Activated T-helper 1 cell treated with anti-CD3 and anti-CD28 coated beads, Interleukin-12 subunit alpha, Interleukin-12 subunit beta, Interleukin-2, Interleukin-4 antibody, amounts not matched to agents 30 ng/mL and 10 ng/mL and 1 ng/mL, durations not matched to agents 14 hours and 24 hours and 36 hours (primary cell): Measurements from ENCODE around the gene NTRK2. TPM values are rescaled to one million over a fixed set of nuclear protein-coding genes. Genes with fewer than 3 reads are reported as not detected.

ENCODE experiments used
- DNase-seq: peaks from one replicate; pipeline ENCODE4 v3.0.0; 2021; ENCODE audit warnings: low spot score
- H3K27ac Mint-ChIP-seq: one replicate; pipeline ENCODE4 v1.8.0; 2021; ENCODE audit warnings: mild to moderate bottlenecking, mixed read lengths
- H3K27me3 Mint-ChIP-seq: one replicate; pipeline ENCODE4 v1.8.0; 2022; ENCODE audit warnings: mild to moderate bottlenecking, moderate library complexity, mixed read lengths; ENCODE audit not compliant: insufficient read depth
- H3K36me3 Mint-ChIP-seq: one replicate; pipeline ENCODE4 v1.8.0; 2021; ENCODE audit warnings: low read depth, mixed read lengths
- H3K4me1 Mint-ChIP-seq: one replicate; pipeline ENCODE4 v1.8.0; 2021; ENCODE audit warnings: low read depth, mixed read lengths
- H3K4me3 Mint-ChIP-seq: one replicate; pipeline ENCODE4 v1.8.0; 2021; ENCODE audit warnings: mild to moderate bottlenecking, moderate library complexity, mixed read lengths
- H3K9me3 Mint-ChIP-seq: one replicate; pipeline ENCODE4 v1.8.0; 2021; ENCODE audit warnings: mixed read lengths
- intact Hi-C: fragments of 100-400 bp; cut with micrococcal nuclease; formaldehyde crosslinking; loops from one replicate; pipeline ENCODE4 v1.15.1; 2024
- total RNA-seq: library from RNA; stranded (reverse); gene quantifications from 2 replicates; pipeline ENCODE4 v1.2.3, GENCODE V29; 2022

NTRK2 gene
- total RNA-seq, 1 donor from 2014 or later, result 2.9 TPM

GRCh38 chr9:84860249-84861115 is 191.0 kb downstream of the NTRK2 start:
- DNase-seq, result no peak
- intact Hi-C loops, result no loop called here
- H3K9me3 Mint-ChIP-seq, result no peaks in the 10 kb centered on the region
- H3K36me3 Mint-ChIP-seq, result no peaks in the 10 kb centered on the region
- no peak overlapping the region for H3K4me3 Mint-ChIP-seq
- no peak overlapping the region for H3K27ac Mint-ChIP-seq
- peaks cover 6% of the 10 kb centered on the region for H3K27me3 Mint-ChIP-seq
- H3K4me1 Mint-ChIP-seq, result no peaks in the 10 kb centered on the region

GRCh38 chr9:84861455-84861854 is 191.9 kb downstream of the NTRK2 start:
- no peak for DNase-seq
- Mint-ChIP-seq H3K4me1 (no peaks in the 10 kb centered on the region), H3K4me3 (no peak overlapping the region), H3K27me3 (peaks cover 1% of the 10 kb centered on the region), H3K9me3 (no peaks in the 10 kb centered on the region), H3K36me3 (no peaks in the 10 kb centered on the region), H3K27ac (no peak overlapping the region)
- intact Hi-C loops, result no loop called here

GRCh38 chr9:84862308-84862707 is 192.8 kb downstream of the NTRK2 start:
- Mint-ChIP-seq H3K36me3 (no peaks in the 10 kb centered on the region), H3K27ac (no peak overlapping the region), H3K9me3 (no peaks in the 10 kb centered on the region), H3K27me3 (no peaks in the 10 kb centered on the region), H3K4me1 (no peaks in the 10 kb centered on the region), H3K4me3 (no peak overlapping the region)
- DNase-seq, result no peak
- intact Hi-C loops, result no loop called here

GRCh38 chr9:84862810-84863287 is 193.3 kb downstream of the NTRK2 start:
- Mint-ChIP-seq H3K27ac (no peak overlapping the region), H3K4me3 (no peak overlapping the region), H3K9me3 (no peaks in the 10 kb centered on the region), H3K27me3 (no peaks in the 10 kb centered on the region), H3K36me3 (no peaks in the 10 kb centered on the region), H3K4me1 (no peaks in the 10 kb centered on the region)
- intact Hi-C loops, result no loop called here
- no peak for DNase-seq

GRCh38 chr9:84863372-84863771 is 193.8 kb downstream of the NTRK2 start:
- H3K36me3 Mint-ChIP-seq, result no peaks in the 10 kb centered on the region
- no peak for DNase-seq
- no peaks in the 10 kb centered on the region for H3K9me3 Mint-ChIP-seq
- no peaks in the 10 kb centered on the region for H3K27me3 Mint-ChIP-seq
- no peak overlapping the region for H3K4me3 Mint-ChIP-seq
- no peak overlapping the region for H3K27ac Mint-ChIP-seq
- intact Hi-C loops, result no loop called here
- H3K4me1 Mint-ChIP-seq, result no peaks in the 10 kb centered on the region

- Mint-ChIP-seq H3K4me1 (no peaks in the 10 kb centered on the region), H3K27ac (no peak overlapping the region), H3K9me3 (no peaks in the 10 kb centered on the region), H3K4me3 (no peak overlapping the region), H3K36me3 (no peaks in the 10 kb centered on the region), H3K27me3 (no peaks in the 10 kb centered on the region)
- intact Hi-C loops, result no loop called here
- DNase-seq, result no peak
These were observed 197.1 kb downstream of the NTRK2 start for GRCh38 chr9:84866396-84867175.

- no peak overlapping the region for H3K27ac Mint-ChIP-seq
- intact Hi-C loops, result no loop called here
- no peaks in the 10 kb centered on the region for H3K9me3 Mint-ChIP-seq
- no peaks in the 10 kb centered on the region for H3K27me3 Mint-ChIP-seq
- H3K36me3 Mint-ChIP-seq, result no peaks in the 10 kb centered on the region
- no peaks in the 10 kb centered on the region for H3K4me1 Mint-ChIP-seq
- no peak overlapping the region for H3K4me3 Mint-ChIP-seq
- DNase-seq, result no peak
These were observed 197.7 kb downstream of the NTRK2 start for GRCh38 chr9:84867186-84867585.

GRCh38 chr9:84869091-84869490 is 199.6 kb downstream of the NTRK2 start:
- Mint-ChIP-seq H3K4me1 (no peaks in the 10 kb centered on the region), H3K9me3 (no peaks in the 10 kb centered on the region), H3K27me3 (no peaks in the 10 kb centered on the region), H3K4me3 (no peak overlapping the region), H3K27ac (no peak overlapping the region), H3K36me3 (no peaks in the 10 kb centered on the region)
- no peak for DNase-seq
- intact Hi-C loops, result no loop called here

- Mint-ChIP-seq H3K27me3 (no peaks in the 10 kb centered on the region), H3K4me3 (no peak overlapping the region), H3K9me3 (no peaks in the 10 kb centered on the region), H3K27ac (no peak overlapping the region), H3K36me3 (no peaks in the 10 kb centered on the region), H3K4me1 (peaks cover 6% of the 10 kb centered on the region)
- intact Hi-C loops, result no loop called here
- no peak for DNase-seq
These were observed 202.5 kb downstream of the NTRK2 start for GRCh38 chr9:84871983-84872382.

- no peak for DNase-seq
- no peaks in the 10 kb centered on the region for H3K27me3 Mint-ChIP-seq
- intact Hi-C loops, result no loop called here
- peaks cover 6% of the 10 kb centered on the region for H3K4me1 Mint-ChIP-seq
- H3K4me3 Mint-ChIP-seq, result no peak overlapping the region
- H3K27ac Mint-ChIP-seq, result no peak overlapping the region
- no peaks in the 10 kb centered on the region for H3K36me3 Mint-ChIP-seq
- H3K9me3 Mint-ChIP-seq, result no peaks in the 10 kb centered on the region
These were observed 204.5 kb downstream of the NTRK2 start for GRCh38 chr9:84874022-84874421.

GRCh38 chr9:84874596-84874995 is 205.1 kb downstream of the NTRK2 start:
- Mint-ChIP-seq H3K27ac (no peak overlapping the region), H3K9me3 (no peaks in the 10 kb centered on the region), H3K36me3 (no peaks in the 10 kb centered on the region), H3K4me1 (peaks cover 6% of the 10 kb centered on the region), H3K4me3 (no peak overlapping the region), H3K27me3 (no peaks in the 10 kb centered on the region)
- intact Hi-C loops, result no loop called here
- no peak for DNase-seq

- Mint-ChIP-seq H3K4me3 (no peak overlapping the region), H3K4me1 (peaks cover 6% of the 10 kb centered on the region), H3K27ac (no peak overlapping the region), H3K27me3 (no peaks in the 10 kb centered on the region), H3K36me3 (no peaks in the 10 kb centered on the region), H3K9me3 (no peaks in the 10 kb centered on the region)
- no peak for DNase-seq
- intact Hi-C loops, result no loop called here
These were observed 205.7 kb downstream of the NTRK2 start for GRCh38 chr9:84875193-84875592.

- DNase-seq, result no peak
- H3K4me3 Mint-ChIP-seq, result no peak overlapping the region
- H3K9me3 Mint-ChIP-seq, result no peaks in the 10 kb centered on the region
- no peaks in the 10 kb centered on the region for H3K27me3 Mint-ChIP-seq
- peaks cover 6% of the 10 kb centered on the region for H3K4me1 Mint-ChIP-seq
- no peaks in the 10 kb centered on the region for H3K36me3 Mint-ChIP-seq
- intact Hi-C loops, result no loop called here
- no peak overlapping the region for H3K27ac Mint-ChIP-seq
These were observed 210.1 kb downstream of the NTRK2 start for GRCh38 chr9:84879631-84880030.
